ENCODE data around the gene ORC5.
A peak's percentile ranks its signal among the peaks of the same experiment; 100 is the strongest.

The ORC5 gene

GRCh38 chr7:104225451-104225850 lies 17.6 kb upstream of the ORC5 start:
- H3K27ac ChIP-seq = no peak overlapping the region
- no peak overlapping the region for H3K4me3 ChIP-seq
- no peak for DNase-seq (ENCODE audit: low spot score)
- TF ChIP-seq, protein P1, sequence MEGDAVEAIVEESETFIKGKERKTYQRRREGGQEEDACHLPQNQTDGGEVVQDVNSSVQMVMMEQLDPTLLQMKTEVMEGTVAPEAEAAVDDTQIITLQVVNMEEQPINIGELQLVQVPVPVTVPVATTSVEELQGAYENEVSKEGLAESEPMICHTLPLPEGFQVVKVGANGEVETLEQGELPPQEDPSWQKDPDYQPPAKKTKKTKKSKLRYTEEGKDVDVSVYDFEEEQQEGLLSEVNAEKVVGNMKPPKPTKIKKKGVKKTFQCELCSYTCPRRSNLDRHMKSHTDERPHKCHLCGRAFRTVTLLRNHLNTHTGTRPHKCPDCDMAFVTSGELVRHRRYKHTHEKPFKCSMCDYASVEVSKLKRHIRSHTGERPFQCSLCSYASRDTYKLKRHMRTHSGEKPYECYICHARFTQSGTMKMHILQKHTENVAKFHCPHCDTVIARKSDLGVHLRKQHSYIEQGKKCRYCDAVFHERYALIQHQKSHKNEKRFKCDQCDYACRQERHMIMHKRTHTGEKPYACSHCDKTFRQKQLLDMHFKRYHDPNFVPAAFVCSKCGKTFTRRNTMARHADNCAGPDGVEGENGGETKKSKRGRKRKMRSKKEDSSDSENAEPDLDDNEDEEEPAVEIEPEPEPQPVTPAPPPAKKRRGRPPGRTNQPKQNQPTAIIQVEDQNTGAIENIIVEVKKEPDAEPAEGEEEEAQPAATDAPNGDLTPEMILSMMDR (IDR thresholded peaks at IDR 0.05) = no peak

DNA sequence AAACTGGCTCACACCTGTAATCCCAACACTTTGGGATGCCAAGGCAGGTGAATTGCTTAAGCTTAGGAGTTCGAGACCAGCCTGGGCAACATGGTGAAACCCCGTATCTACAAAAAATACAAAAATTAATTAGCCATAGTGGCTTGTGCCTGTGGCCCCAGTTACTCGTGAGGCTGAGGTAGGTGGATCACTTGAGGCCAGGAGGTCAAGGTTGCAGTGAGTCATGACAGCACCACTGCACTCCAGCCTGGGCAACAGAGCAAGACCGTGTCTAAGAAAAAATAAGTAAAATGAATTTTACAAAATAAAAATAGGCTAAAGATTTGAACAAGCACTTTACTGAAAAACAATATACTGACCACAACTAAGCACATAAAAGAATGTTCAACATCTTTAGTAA lies 9.8 kb upstream of the ORC5 start:
- no peak overlapping the region for H3K4me3 ChIP-seq
- TF ChIP-seq, protein P1 (IDR thresholded peaks at IDR 0.05) = no peak
- no peak overlapping the region for H3K27ac ChIP-seq
- DNase-seq (ENCODE audit: low spot score) = no peak

GRCh38 chr7:104209063-104209462 lies 1.2 kb upstream of the ORC5 start:
- H3K4me3 ChIP-seq = no peak overlapping the region
- TF ChIP-seq, protein P1 (IDR thresholded peaks at IDR 0.05) = no peak
- no peak for DNase-seq (ENCODE audit: low spot score)
- no peak overlapping the region for H3K27ac ChIP-seq

- TF ChIP-seq, protein P1 (IDR thresholded peaks at IDR 0.05) = no peak
- no peak for DNase-seq (ENCODE audit: low spot score)
Measured at GRCh38 chr7:104208421-104208780, 588 bp upstream of the ORC5 start.

DNA sequence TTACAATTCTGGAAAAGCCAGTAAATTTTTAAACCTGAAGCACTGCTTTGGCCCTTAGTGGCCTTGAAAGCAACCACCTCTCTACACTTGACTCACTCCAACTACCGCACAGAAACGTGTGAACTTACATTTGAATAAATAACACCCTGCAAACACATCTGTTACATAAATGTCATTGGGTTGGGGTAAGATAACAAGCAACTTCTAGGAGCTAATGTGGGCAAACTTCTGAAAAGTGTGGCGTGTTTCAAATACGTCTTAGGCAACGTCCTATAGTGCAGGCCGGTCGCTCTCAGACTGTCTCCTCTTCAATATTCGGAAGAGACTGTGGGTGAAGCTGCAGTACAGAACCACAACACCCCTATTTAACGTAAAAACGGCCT lies 474 bp downstream of the ORC5 start:
- TF ChIP-seq, protein P1 (IDR thresholded peaks at IDR 0.05) = no peak
- DNase-seq (ENCODE audit: low spot score) = no peak
- Histone ChIP-seq H3K27ac (peak overlapping the region; percentile 80 to 88), H3K4me3 (peak overlapping the region; percentile 92)

More at GRCh38 chr7:104208421-104208780, 588 bp upstream of the ORC5 start:
- Histone ChIP-seq H3K27ac (peak overlapping the region; percentile 80 to 88), H3K4me3 (peak overlapping the region; percentile 92)

DNA sequence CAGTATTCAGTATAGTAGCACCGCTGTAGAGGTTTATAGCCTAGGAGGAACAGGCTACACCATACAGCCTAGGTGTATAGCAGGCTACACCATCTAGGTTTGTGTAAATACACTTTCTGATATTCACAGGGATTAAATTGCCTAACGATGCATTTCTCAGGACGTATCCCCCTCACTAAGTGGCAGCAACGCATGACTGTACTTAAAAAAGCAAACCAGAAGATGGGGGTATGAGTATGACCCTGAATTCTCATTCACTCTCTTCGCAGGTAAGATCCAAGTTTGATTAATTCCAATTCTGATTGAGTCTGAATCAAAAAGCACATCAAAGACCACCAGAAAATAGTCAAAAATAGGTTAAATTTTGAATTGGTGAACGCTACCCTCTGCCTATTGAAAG lies 972 bp downstream of the ORC5 start:
- no peak overlapping the region for H3K27ac ChIP-seq
- H3K4me3 ChIP-seq = peak overlapping the region; percentile 92
- DNase-seq (ENCODE audit: low spot score) = no peak
- TF ChIP-seq, protein P1 (IDR thresholded peaks at IDR 0.05) = no peak

DNA sequence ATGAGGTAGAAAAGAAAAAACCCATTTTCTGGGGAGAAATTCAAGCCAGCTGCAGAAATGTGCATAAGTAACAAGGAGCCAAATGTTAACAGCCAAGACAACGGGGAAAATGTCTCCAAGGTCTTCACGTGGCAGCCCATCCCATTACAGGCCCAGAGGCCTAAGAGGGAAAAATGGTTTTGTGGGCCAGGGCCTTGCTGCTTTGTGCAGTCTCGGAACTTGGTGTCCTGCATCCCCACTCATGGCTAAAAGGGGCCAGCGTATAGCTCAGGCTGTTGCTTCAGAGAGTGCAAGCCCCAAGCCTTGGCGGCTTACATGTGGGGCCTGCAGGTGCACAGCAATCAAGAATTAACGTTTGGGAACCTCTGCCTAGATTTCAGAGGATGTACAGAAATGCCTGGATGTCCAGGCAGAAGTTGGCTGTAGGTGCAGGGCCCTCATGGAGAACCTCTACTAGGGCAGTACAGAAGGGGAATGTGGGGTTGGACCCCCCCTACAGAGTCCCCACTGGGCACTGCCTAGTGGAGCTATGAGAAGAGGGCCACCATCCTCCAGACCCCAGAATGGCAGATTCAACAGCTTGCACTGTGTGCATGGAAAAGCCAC lies 9.0 kb downstream of the ORC5 start:
- DNase-seq (ENCODE audit: low spot score) = no peak
- TF ChIP-seq, protein P1 (IDR thresholded peaks at IDR 0.05) = no peak

More for the DNA sequence above, 9.0 kb downstream of the ORC5 start:
- H3K27ac ChIP-seq = no peak overlapping the region
- H3K4me3 ChIP-seq = no peak overlapping the region
